OCI-LY1 (cell line): ENCODE measurements around the gene NDRG4.
"Not testable (repeated sequence)": the region's sequence is repeated elsewhere in the genome, so short reads cannot be mapped to it uniquely, and the experiment has no call there.

ENCODE experiments used
- H2AFZ ChIP-seq: fragments of 200-600 bp; sonication (generic), shearing (Covaris generic); 2 replicates; pipeline ENCODE4 v1.6.0; 2014; ENCODE audit warnings: antibody characterized with exemption, mild to moderate bottlenecking, low read length
- H3F3A ChIP-seq: fragments of 200-600 bp; sonication (generic), shearing (Covaris generic); 2 replicates; pipeline ENCODE4 v1.6.0; 2014; ENCODE audit warnings: mild to moderate bottlenecking, antibody characterized with exemption, low read length, moderate library complexity; ENCODE audit not compliant: insufficient read depth
- H3K27ac ChIP-seq: fragments of 200-600 bp; sonication (generic); 2 replicates; pipeline ENCODE4 v1.5.1; 2014; ENCODE audit warnings: low read length, mixed run types, mild to moderate bottlenecking, low read depth; ENCODE audit not compliant: poor library complexity, severe bottlenecking
- H3K27me3 ChIP-seq: fragments of 200-600 bp; sonication (generic); 2 replicates; pipeline ENCODE4 v1.6.0; 2014; ENCODE audit warnings: antibody characterized with exemption, mild to moderate bottlenecking, low read length, moderate library complexity; ENCODE audit not compliant: insufficient read depth
- H3K36me3 ChIP-seq: fragments of 200-600 bp; sonication (generic); 2 replicates; pipeline ENCODE4 v1.6.1; 2014; ENCODE audit warnings: mild to moderate bottlenecking, antibody characterized with exemption, low read length, moderate library complexity, mixed read lengths; ENCODE audit not compliant: insufficient read depth
- H3K4me1 ChIP-seq: fragments of 200-600 bp; sonication (generic); 2 replicates; pipeline ENCODE4 v1.5.1; 2014; ENCODE audit warnings: mild to moderate bottlenecking, low read length, moderate library complexity; ENCODE audit not compliant: insufficient read depth, severe bottlenecking
- H3K4me2 ChIP-seq: fragments of 200-600 bp; sonication (generic), shearing (Covaris generic); 2 replicates; pipeline ENCODE4 v1.6.1; 2014; ENCODE audit warnings: low read length
- H3K4me3 ChIP-seq: fragments of 200-600 bp; sonication (generic); 2 replicates; pipeline ENCODE4 v1.5.1; 2014; ENCODE audit warnings: low read length, low read depth, mild to moderate bottlenecking, mixed read lengths; ENCODE audit not compliant: poor library complexity, severe bottlenecking
- H3K79me2 ChIP-seq: fragments of 200-600 bp; shearing (Covaris generic); 2 replicates; pipeline ENCODE4 v1.6.1; 2016; ENCODE audit warnings: mixed run types, low read length, mixed read lengths; ENCODE audit not compliant: insufficient read depth
- H3K9ac ChIP-seq: fragments of 200-600 bp; sonication (generic), shearing (Covaris generic); 2 replicates; pipeline ENCODE4 v1.6.1; 2014; ENCODE audit warnings: mild to moderate bottlenecking, low read length, mixed read lengths
- H3K9me2 ChIP-seq: fragments of 200-600 bp; sonication (generic), shearing (Covaris generic); 2 replicates; pipeline ENCODE4 v1.6.1; 2014; ENCODE audit warnings: low read depth, mild to moderate bottlenecking, low read length, mixed read lengths
- H3K9me3 ChIP-seq: fragments of 200-600 bp; shearing (Covaris generic); 2 replicates; pipeline ENCODE4 v1.6.1; 2014; ENCODE audit warnings: low read length, mixed read lengths
- H4K20me1 ChIP-seq: fragments of 200-600 bp; sonication (generic), shearing (Covaris generic); 2 replicates; pipeline ENCODE4 v1.6.0; 2016; ENCODE audit warnings: mild to moderate bottlenecking, low read length; ENCODE audit not compliant: insufficient read depth
- EZH2 ChIP-seq: fragments of 200-600 bp; sonication (generic), shearing (Covaris generic); IDR thresholded peaks from 2 replicates; pipeline ENCODE4 v1.8.0; 2017; ENCODE audit warnings: borderline replicate concordance, mixed run types, mild to moderate bottlenecking, antibody characterized with exemption, low read length, moderate library complexity, mixed read lengths
- TF ChIP-seq, protein P1 (sequence below): fragments of 200-600 bp; sonication (generic), shearing (Covaris generic); IDR thresholded peaks from 2 replicates; pipeline ENCODE4 v1.5.1; 2017; ENCODE audit warnings: mild to moderate bottlenecking, antibody characterized with exemption, low read length, moderate library complexity, mixed read lengths

The NDRG4 gene

DNA sequence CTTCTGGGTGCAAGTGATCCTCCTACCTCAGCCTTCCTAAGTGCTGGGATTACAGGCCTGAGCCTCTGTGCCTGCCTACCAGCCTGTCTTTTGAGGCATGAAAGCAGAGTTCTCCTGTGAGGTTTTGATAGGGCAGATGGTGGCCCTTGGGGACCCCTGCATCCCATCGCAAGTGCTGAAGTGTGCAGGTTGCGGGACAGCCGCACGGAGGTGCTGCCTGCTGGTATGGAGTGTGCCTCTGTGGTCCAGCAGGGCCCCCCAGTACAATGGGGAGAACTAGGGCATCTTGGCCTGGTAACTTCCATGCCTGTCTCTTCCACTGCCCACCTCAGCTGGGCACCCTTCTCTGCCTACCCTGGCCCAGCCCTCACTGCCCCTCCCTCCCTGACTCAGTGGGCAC, 9.9 kb upstream of the NDRG4 start:
- Histone ChIP-seq H3K9me2 (no peaks in the 10 kb centered on the region), H3K36me3 (no peaks in the 10 kb centered on the region), H2AFZ (no peak overlapping the region), H3K27ac (no peak overlapping the region), H3K9ac (no peak overlapping the region), H4K20me1 (no peaks in the 10 kb centered on the region), H3K4me3 (no peak overlapping the region), H3F3A (no peaks in the 10 kb centered on the region), H3K9me3 (no peaks in the 10 kb centered on the region), H3K4me1 (peaks cover 3% of the 10 kb centered on the region), H3K4me2 (no peak overlapping the region), H3K79me2 (no peaks in the 10 kb centered on the region), H3K27me3 (no peaks in the 10 kb centered on the region)
- TF ChIP-seq EZH2 = no peak
- TF ChIP-seq, protein P1, sequence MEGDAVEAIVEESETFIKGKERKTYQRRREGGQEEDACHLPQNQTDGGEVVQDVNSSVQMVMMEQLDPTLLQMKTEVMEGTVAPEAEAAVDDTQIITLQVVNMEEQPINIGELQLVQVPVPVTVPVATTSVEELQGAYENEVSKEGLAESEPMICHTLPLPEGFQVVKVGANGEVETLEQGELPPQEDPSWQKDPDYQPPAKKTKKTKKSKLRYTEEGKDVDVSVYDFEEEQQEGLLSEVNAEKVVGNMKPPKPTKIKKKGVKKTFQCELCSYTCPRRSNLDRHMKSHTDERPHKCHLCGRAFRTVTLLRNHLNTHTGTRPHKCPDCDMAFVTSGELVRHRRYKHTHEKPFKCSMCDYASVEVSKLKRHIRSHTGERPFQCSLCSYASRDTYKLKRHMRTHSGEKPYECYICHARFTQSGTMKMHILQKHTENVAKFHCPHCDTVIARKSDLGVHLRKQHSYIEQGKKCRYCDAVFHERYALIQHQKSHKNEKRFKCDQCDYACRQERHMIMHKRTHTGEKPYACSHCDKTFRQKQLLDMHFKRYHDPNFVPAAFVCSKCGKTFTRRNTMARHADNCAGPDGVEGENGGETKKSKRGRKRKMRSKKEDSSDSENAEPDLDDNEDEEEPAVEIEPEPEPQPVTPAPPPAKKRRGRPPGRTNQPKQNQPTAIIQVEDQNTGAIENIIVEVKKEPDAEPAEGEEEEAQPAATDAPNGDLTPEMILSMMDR = no peak

DNA sequence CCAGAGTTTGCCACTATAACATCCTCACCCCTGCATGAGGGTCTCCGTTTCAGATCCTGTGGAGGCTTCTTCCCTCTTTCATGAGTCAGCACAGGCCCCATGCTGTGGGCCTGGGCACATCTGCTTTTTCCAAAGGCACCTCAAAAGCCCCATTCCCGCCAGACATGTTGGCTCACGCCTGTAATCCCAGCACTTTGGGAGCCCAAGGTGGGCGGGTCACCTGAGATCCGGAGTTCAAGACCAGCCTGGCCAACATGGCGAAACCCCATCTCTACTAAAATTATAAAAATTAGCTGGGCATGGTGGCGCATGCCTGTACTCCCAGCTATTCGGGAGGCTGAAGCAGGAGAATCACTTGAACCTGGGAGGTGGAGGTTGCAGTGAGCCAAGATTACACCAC, 9.4 kb upstream of the NDRG4 start:
- not testable (repeated sequence) for H2AFZ ChIP-seq

DNA sequence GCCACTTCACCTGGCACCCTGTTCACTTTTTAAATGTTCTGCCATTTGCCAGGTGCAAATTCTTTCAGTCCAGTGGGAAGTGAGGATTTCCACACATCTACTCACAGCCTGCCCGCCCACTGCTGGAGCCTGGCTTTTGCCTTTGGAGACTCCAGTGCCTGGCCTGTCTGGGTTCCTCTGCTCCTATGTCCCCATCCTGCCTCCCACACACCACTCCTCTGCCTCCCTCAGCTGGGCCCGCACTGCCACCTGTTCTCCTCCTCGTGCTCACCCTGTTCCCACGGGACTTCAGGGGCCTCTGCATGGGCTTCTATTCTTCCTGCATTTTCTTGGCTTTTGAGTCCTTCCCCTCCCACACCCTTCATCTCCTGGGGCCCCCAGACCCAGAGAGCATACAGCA, 7.9 kb upstream of the NDRG4 start:
- Histone ChIP-seq H2AFZ (no peak overlapping the region), H3K9ac (no peak overlapping the region), H3K4me2 (no peak overlapping the region), H4K20me1 (no peaks in the 10 kb centered on the region), H3K9me3 (no peaks in the 10 kb centered on the region), H3K4me3 (no peak overlapping the region), H3K9me2 (no peaks in the 10 kb centered on the region), H3K27me3 (no peaks in the 10 kb centered on the region), H3K36me3 (no peaks in the 10 kb centered on the region), H3F3A (no peaks in the 10 kb centered on the region), H3K79me2 (no peaks in the 10 kb centered on the region), H3K27ac (no peak overlapping the region), H3K4me1 (peaks cover 3% of the 10 kb centered on the region)
- TF ChIP-seq, protein P1 = no peak
- no peak for TF ChIP-seq EZH2

More for the DNA sequence above, 9.4 kb upstream of the NDRG4 start:
- H3K4me3 ChIP-seq, H3K9me3 ChIP-seq, H3K4me2 ChIP-seq, H3K27me3 ChIP-seq, H3K36me3 ChIP-seq, H3K9me2 ChIP-seq, H3F3A ChIP-seq, H4K20me1 ChIP-seq, H3K79me2 ChIP-seq, H3K27ac ChIP-seq, H3K9ac ChIP-seq, H3K4me1 ChIP-seq: not testable (repeated sequence)

DNA sequence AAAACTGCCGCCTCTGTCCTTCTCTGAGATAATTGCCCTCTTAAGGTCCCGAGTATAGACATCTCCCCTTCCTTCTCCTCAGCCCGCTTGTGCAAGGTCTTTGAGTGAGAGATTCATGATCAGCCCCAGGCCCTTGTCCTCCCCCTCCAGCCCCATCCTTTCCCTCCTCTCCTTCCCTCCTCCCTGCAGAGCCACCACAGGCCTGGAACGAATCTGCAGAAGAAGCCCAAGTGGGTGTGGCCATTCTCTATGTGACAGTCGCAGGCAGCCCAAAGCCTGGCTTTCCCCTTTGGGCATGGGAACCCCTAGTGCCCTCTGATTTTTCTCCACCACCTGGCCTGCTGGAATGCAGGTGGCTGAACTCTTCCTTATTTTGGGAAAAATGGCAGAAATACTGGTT, 7.2 kb upstream of the NDRG4 start:
- no peaks in the 10 kb centered on the region for H3K9me3 ChIP-seq
- TF ChIP-seq, protein P1 = no peak
- TF ChIP-seq EZH2 = no peak
- H3K4me1 ChIP-seq = peaks cover 2% of the 10 kb centered on the region
- no peaks in the 10 kb centered on the region for H3K9me2 ChIP-seq
- H2AFZ ChIP-seq = no peak overlapping the region
- no peaks in the 10 kb centered on the region for H3K27me3 ChIP-seq
- no peak overlapping the region for H3K4me2 ChIP-seq
- H3K9ac ChIP-seq = no peak overlapping the region
- no peaks in the 10 kb centered on the region for H4K20me1 ChIP-seq
- no peaks in the 10 kb centered on the region for H3K79me2 ChIP-seq
- no peak overlapping the region for H3K4me3 ChIP-seq
- no peaks in the 10 kb centered on the region for H3K36me3 ChIP-seq
- no peaks in the 10 kb centered on the region for H3F3A ChIP-seq
- no peak overlapping the region for H3K27ac ChIP-seq
